Retina (tissue), 1 donor: ENCODE measurements around the gene TOX2.

Source experiments
- DNase-seq: peaks from one replicate; pipeline ENCODE4 v3.0.0-alpha.2; 2016

TOX2 gene

DNA sequence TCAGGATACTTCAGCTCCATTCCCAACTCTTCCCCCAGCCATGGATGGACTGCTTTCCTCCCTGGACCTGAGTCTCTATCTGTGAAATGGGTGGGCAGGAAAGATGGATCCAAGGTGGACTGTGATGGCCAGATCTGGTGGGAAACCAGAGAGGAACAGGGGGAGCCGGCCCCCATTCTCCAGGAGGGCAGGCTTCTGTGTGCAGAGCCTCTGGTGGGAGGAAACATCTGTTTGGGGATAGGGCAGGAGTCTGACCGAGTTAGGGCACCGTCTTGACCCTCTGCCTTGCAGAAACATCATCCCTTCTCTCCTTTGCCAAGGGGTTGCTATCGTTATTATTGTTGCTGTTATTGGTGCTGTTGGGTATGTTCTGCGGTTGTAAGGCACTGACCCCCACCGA is 91.5 kb downstream of the TOX2 start:
- no peak for DNase-seq

DNA sequence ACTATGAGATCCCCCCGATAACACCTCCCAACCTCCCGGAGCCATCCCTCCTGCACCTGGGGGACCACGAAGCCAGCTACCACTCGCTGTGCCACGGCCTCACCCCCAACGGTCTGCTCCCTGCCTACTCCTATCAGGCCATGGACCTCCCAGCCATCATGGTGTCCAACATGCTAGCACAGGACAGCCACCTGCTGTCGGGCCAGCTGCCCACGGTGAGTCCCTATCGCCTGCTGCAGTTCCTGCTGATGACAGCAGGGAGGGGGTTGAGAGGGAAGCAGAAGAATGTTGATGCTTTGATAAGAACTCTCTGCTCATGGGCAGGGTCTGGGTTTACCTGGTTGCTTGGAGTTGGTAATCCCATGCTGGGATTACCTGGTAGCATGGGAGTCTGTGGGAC is 91.9 kb downstream of the TOX2 start:
- no peak for DNase-seq

DNA sequence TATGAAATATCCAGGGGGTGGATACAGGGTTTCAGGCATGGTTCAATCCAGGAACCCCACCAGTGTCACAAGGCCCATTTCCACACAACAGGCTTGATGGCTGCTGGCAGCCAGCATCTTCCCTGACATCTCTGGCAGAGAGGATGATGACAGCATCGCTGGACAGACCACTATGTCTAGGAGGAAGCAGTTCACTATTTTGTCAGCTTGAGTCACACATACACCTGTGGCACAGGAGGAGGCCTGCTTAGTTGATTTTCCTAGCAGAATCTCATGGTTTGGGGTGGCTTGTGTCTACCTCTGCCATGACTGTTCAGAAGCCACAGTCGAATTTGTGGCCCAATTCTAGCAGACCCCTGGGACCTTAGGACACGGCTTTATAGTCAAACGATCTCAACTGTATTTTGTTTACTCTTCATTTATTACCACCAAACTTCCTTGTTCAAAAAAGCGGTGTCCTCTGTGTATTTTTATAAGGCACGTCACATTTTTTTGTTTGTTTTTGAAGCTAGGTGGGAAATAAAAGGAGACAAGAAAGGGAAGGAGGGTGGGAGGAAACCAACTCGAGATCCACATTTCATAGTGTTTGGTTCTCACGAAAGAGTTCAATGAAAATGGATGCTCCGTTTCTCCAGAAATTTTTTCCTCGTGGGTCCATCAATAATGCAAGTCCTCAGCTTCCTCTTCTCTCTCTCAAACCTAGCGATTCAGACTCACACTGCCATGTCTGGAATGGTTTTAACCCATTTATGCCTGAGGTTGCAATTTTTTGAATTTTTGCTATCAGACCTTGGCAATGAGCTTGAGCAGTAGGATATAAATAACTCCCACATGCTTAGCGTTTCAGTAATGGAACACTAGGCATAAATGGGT is 94.4 kb downstream of the TOX2 start:
- no peak for DNase-seq

DNA sequence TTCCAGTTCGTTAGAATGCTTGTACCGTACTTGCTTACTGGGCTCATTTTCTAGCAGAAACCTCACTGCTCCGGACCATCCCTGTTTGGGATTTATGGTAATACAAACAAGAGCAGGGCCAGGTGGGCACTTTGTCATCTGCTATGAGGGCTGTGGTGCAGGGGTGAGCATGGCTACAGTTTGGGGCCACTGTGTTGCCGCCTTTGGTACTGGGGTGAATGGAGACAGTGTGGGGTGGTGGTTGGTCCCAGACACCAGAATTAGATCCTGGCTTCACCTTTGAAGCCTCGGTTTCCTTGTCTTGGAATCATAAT is 95.0 kb downstream of the TOX2 start:
- no peak for DNase-seq

DNA sequence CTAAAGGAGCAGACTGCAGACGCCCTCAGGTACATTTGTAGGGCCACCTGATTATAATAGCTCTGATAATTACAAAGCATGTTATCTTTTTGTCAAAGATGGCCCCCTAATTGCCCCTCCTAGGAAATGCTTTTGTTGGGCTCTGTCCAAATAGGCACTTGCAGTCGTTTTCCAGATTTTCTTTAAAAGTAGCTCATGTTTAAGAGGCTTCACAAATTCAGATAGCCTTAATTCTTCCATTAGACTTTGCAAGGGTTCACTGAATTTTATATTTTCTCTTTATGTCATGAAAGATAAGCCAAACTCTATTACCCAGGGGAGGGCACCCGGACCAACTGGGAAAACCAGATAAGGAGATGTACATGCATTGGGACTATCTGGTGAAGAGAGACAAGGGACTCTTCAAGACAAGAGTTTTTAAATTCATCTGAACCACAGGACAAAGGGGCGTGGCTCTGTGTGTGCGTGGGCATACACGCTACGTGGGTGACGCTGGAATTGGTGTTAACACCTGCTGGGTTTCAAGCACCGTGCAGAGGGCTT is 95.6 kb downstream of the TOX2 start:
- no peak for DNase-seq

DNA sequence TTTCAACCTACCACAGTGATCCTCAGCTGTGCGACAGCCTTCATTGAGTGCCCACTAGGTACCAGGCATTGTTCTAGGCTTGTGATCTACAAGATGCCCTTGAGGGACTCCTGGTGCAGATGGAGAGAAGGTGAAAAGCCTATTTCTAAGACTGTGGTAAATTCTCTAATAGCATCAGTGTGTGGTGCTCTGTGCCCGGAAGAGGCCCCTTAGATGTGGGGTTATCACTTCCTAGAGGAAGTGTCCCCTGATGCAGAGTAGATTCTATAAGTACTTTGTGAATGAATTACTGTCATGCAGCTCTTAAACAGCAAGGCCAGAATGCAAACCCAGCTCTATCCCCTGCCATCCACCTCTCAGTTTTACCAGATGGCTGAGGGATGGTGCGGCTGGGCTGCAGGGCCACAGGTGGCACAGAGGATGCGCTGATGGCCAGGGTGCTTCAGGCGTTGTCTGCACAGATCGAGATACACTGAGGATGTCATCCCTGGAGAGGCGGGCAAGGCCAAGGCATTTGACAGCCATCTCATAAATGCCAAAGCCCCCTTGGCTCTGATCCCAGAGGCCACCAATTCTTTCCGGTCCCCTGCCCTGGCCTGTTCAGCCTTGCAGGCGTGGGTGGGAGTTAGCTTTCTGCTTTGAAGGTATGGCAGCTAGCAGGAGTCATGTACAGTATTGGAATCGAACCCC is 96.7 kb downstream of the TOX2 start:
- DNase-seq = no peak

DNA sequence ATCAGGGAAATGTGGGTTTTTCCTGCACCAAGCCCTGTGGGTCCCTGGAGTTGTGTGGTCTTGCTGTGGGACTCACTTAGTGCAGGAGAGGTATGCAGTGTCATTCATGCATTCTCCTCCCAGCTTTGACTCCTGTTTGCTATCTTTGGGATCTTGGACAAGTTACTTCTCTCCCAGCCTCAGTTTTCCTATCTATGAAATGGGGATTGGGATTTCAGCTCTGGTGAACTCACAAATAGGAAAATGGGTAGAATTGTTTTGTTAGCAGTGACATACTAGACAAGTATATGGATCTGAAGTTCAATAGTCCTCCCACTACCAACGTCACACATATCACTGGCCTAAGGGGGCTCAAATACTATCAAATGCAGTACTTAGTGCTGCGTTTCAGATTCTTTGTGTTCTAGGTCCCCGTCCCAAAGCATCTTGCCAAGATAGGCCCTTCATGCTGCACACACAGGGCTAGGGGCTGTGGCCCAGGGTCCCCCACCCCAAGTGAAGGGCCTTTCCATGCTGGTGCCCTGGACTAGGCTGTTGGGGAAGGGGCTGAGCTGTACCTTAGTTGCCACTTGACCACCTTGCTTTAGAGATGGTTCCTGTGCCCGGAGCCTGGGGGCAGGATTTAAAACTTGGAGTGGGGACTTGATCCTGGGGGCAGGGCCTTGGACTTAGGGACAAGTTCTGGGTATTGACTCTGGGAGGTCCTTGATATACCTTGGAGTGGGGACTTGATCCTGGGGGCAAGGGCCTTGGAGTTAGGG is 98.0 kb downstream of the TOX2 start:
- no peak for DNase-seq

DNA sequence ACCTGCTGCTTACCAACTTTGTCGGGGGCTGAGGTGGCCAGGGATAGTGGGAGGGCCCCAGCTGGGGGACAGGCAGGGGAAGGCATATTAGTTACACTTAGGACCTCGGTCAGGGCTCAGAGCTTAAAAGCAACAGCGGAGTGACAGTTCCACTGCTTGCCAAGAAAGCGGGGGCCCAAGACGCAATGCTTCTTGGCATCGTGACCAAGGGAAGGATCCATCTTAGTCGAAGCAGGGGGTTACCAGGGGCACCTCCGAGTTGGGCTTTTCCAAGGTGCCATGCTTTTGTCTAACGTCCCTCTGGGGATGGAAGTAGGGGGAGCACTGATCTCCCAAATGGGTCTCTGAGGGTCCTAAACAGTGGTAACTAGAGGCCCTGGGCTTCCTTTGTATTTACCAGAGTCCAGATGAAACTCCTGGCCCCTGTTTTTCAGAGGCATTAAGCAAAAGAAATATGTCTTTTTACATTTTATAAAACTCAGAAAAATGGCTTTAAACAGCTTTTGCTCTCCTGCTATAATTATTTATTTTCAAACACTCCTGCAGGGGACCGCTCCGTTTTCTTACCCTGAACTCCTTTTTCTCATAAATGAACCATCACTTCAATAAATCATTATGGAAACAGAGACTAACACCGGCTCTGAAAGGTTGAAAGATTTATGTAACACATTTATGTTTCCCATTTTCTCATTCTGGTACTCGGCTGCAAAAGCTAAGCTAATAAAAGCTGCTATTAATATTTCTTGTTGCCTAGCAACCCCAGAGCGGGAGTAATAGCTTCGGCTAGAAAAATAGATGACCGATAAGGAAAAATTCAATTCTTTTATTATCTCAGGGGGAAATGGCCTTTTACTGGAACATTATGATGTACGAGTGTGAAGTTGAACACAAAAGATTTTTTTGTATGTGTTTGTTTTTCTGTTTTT is 100.4 kb downstream of the TOX2 start:
- DNase-seq = no peak

DNA sequence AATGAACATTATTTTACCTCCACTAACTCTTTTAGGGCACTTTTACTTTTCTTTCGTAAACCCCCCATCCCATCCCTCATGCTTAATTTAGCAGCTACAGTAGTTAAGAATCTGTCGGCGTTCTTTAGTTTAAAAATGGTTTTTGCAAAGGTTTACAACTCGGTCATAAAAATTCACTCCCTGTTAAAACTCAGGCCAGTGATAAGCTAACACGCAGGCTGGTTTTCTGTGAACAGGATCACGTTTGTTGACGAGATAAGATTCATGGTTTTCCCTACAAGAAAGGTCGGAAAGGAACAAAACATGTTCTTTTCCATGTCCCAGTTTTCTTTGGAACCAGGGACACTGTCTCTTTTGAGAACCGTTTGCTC is 101.1 kb downstream of the TOX2 start:
- no peak for DNase-seq

DNA sequence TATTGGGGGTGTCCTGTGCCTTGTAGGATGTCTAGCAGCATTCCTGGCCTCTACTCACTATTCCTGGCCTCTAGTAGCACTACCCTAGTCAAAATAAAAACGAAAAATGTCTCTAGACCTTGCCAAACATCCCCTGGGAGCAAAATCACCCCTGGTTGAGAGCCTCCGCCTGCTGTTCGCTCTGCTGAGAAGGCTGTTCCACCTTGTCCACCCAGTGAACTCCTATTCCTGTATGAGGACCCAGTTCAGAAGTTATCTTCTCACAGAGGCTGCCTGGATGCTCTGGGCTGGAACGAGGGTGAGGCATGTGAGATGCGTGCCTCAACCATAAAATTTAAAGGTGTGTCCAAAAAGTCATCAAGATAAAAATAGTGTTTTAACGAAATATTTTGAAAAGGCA is 101.9 kb downstream of the TOX2 start:
- DNase-seq = no peak

DNA sequence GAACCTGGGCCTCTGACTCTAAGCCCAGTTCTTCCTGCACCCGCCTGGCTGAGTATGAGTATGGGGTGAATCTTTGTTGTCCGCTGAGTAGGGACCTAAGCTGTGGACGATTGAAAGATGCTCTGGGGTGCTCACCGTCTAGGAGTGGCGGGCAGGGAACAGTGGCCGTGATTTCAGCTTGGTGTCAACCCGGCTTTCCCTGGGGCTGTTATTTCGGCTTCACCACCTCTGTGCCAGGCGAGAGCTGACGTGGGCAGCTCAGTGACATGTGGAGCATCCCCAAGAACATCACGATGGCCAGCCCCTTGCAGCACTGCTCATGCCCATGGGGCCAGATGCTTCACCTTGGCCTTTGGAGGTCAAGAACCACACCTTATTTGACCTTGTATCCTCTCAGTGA is 102.6 kb downstream of the TOX2 start:
- no peak for DNase-seq

DNA sequence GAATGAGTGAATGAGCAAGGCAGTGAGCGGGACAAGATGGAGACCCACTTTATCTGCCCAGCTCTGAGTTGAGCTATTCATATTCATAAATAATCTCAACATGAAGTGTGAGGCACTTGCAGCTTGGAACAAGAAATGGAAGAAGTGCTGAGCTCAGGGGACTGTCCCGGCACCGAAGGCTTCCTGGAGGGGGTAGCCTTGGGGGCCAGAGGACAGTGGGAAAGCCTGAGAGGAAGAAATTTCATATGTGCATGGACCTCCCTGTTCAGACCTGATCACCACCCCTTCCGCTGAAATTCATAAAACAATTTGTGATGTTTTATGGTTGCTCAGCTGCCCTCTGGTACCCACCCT is 103.2 kb downstream of the TOX2 start:
- no peak for DNase-seq

DNA sequence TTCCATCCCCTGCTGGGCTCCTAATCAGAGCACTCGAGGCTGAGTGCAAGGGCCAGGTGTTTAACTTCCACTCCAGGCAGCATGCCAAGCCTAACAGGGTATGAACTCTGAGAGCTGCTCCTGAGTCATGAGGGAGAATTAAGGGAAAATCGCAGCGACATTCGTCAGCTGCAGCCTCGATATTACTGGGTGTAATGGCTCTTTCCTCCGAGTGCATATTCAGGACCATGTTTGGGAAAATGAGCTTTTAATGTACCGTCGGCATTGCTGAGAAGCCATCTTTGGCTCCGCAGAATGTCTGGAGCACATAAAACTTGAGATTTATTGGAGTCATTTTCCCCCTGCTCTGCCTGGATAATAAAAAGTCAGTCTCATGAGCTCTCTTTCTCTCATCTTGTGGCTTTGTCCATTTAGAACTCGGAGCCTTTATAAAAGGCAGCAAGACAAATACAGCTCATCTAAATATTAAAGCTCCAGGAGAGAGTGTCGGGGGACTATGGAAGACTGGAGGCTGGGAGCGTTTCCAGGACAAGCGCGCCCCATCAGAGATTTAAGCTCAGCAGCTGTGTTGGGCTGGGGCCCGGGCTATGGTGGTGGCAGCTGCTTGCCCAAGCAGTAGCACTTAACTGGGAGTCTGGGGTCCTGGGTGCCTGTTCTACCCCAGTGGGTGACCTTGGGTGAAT is 103.7 kb downstream of the TOX2 start:
- no peak for DNase-seq

DNA sequence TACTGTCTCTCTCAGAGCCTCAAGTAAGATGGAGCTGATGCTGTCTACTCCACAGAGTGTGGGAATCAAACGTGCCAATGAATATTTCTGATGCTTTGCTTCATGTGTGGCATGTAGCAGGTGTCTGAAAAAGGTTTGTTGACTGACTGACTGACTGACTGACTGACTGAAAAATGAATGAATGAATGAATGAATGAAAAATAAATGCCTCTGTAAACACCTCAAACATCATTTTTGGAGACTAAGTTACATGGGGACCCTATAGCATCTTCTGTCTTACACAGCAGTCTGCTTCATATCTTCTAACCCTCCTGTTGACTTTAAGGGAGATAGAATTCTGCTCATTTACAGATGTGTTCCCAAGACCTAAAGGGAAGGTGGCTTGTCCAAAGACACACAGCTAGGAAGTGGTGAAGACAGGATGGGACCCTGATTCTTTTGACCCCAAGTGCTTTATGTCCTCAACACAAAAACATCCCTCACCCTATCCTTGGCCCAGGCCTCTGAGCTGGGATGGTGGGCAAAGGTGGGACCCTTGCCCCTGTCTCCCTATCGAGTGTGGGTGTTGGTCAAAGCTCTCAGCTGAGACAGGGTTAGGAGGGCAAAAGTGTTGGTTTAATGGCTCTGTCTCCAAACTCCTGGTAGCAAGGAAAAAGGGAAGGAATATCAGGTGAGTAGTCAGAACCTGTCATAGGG is 104.4 kb downstream of the TOX2 start:
- DNase-seq = no peak

DNA sequence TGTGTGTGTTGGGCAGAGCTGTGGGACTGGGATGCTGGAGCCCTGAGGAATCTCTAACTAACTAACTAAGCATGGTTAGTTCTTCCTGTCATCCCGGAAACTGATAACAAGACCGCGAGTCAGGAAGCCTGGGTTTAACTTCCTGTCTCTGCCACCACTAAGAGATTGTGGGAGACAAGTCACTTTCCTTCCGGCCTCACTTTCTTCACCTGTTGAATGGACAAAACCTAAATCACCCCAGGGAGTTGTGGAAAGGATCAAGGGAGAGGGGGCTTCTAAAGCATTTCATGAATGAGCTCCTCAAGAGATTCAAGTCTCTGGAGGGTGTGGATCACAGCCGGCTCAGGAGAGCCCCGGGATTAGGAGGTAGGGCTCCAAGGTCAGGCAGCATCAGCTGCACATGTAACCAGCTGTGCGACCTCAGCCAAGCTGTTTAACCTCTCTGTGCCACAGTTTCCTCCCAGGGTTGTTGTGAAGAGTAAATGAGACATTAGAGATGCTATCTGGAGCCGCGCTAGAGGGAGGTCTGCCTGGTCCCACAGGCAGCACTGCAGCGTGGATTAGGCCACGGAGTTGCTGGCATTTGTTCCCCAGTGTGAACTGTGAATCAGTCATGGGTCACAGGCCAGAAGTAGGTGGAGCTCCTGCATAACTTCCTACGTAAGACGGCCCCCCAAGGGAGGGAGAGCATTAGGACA is 105.1 kb downstream of the TOX2 start:
- DNase-seq = no peak

DNA sequence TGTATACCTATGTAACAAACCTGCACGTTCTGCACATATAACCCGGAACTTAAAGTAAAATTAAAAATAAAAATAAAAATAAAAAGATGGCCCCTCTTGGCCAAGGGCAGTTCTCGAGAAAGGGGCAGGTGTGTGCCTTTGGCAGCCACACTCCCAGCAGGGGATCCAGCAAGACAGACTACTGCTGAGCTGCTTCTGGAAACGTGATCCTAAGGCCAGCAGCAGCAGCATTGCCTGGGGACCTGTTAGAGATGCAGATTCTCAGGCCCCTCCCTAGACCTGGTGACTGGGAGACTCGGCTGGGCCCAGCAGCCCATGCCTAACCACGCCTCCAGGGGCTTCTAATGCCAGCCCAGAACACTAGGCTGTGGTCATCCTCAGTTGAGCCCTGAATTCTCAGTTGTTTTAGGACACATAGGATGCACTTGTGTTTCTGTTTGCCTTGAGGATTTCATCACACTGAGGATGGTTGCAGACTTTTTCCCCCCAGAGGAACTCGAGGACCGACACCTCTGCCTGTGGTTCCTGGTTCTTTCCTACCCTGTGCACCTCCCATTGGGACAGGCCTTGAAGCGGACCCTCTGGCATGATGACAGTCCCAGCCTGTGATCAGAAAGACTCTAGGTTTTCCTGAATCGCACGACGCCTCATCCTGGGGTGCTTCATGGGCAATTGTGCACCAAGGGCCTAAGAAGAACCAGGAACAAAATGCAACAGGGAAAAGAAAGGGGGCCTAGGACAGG is 105.9 kb downstream of the TOX2 start:
- DNase-seq = no peak

DNA sequence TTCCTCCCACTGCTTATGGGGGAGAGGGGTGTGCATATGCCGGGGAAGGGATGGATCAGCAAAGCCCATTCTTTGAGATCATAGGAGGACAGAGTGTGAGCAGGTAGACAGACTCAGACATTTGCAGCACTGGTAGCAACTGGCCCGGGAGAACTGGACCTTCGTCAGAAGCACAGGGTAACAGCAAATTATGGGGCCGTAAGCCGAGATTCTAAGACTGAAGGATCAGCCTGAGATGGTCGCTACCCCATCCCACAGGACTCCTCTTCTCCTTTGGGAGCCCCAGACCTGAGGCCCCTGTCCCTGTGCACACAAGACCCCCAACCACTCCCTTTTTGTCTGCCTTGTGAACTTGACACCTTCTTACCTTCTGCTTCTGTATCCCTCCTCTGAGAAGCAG is 106.5 kb downstream of the TOX2 start:
- no peak for DNase-seq

DNA sequence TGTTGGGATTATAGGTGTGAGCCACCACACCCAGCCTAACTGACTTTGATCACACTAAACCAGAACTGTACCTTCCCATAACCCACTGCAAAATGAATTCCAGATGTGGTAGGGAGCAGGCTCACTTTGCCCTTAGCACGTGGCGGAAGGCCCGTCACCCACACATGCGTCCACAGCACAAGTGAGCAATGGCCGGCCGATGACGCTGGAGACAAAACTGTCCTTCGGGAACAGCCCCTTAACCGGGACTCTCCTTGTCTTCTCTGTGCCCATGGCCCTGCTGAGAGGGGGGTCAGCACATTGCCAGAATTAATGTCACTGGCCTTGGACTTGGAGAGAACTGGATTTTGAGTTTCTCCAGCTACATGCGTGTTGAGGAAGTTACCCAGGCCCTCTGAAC is 107.2 kb downstream of the TOX2 start:
- no peak for DNase-seq

DNA sequence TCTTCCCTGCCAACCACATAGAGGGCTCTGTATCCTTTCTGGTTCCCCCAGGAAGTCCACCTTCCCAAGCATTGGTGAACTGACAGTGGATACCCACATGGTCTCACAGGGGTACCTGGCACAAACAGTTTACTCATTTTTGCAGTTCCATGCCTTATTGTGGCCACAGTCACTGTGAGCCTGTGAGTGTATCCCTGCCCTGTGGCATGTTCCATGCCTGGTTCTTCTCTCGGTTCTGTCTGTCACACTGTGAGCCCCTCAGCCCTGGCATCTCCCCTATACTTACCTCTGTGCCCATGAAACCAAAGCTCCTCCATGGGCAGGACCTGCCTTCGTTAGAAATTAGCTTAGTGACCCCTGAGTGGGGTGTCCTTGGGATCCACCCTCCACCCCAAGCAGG is 107.8 kb downstream of the TOX2 start:
- no peak for DNase-seq
